HL-60 (cell line): ENCODE results near the gene HEPN1.

Experiments
- CTCF ChIP-seq: IDR thresholded peaks from one replicate; pipeline ENCODE4 v1.5.1; 2011; ENCODE audit warnings: low read length, control low read depth, inconsistent platforms; ENCODE audit not compliant: insufficient read depth
- POLR2AphosphoS5 ChIP-seq: IDR thresholded peaks from 2 replicates; pipeline ENCODE4 v1.6.1; 2012; ENCODE audit warnings: low read depth

GRCh38 chr11:124877910-124878758, 40.9 kb upstream of the HEPN1 start:
- TF ChIP-seq POLR2AphosphoS5 (no peak), CTCF (no peak)
